Measurements from ENCODE around the gene NFATC2.

The NFATC2 gene

DNA sequence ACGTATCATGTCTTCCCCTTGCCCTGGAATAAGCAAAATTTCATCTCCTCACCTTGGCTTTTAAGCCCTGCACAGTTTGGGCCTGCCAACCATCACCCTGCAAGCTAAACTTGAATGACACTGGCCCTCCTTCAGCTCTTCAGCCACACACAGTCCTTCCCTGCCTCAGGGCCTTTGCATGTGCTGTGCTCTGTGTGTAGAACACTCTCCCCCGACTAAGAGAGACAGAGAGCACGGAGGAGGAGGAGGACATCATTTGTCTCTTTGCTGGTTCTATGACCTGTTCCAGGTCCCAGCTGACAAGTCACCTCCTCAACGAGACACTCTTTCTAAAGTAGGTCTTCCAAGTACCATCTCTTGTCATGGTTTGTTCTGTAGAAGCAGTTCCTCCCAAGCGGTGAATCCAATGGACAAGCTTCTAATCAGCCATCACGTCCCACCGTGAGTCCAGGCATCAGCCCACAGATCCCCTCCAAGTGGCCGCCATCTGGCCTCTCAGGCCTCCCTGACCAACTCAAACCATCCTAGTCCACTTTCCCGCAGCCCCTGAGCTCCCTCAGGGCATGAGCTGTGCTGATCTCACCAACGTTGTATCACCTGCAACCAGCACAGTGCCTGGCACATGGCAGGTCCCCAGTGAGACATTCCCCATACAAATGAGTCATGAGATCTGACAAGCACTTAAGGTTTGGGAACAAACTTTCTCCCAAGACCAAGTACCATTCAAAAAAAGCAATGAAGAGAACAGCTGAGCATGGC lies 30.5 kb downstream of the NFATC2 start:
- H3K4me1 ChIP-seq, result peaks cover 6 to 29% (median 15%) of the 10 kb centered on the region in 10 experiments; a peak in 18 of 20 replicates
- peaks cover 0 to 8% (median 0%) of the 10 kb centered on the region in 11 experiments; a peak in 2 of 22 replicates for H4K20me1 ChIP-seq
- no peaks in the 10 kb centered on the region for H3K27me3 ChIP-seq
- no peak overlapping the region for H3K27ac ChIP-seq
- H3K36me3 ChIP-seq, result peaks cover 16 to 76% (median 36%) of the 10 kb centered on the region in 11 experiments; a peak in 18 of 22 replicates
- no peak overlapping the region for H3K9ac ChIP-seq
- no peak overlapping the region for H3K4me2 ChIP-seq
- no peak overlapping the region for H3K4me3 ChIP-seq
- TF ChIP-seq Cebpa-rat (IDR thresholded peaks at IDR 0.05), result no peak
- no peaks in the 10 kb centered on the region for H3K9me3 ChIP-seq (replicated peaks in 1 of 11)

DNA sequence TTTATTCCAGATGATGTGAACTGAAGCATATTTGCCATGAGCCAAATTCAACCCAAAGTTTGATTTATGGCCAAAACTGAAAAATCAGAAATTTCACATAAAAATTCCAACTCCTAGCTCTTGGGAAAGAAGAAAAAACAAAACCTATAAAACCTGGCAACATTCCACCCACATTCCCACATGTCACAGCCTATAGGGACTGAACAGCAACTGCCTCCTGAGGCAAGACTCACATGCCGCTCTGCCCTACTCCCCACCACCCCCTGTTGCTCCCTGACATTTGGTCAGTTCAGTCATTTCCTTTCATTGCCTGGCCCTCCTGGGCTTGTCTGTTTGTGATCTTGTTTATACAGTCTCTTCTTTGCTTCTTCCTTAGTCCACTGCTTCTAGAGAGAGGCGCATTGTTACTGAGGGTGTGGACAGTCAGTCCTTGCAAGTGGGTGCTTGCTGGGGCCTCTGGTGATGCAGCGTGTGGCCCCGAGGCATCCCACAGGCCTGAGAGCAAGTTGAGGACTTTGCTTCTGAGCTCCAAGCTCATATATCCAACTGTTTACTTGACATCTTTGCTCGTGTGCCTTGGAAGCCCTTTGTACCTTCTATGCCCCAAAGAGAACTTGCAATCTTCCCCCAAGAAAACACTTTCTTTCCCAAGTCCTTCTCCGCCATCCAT lies 31.4 kb downstream of the NFATC2 start:
- no peak overlapping the region for H3K4me3 ChIP-seq
- no peak overlapping the region for H3K4me2 ChIP-seq
- no peak overlapping the region for H3K9ac ChIP-seq
- H3K4me1 ChIP-seq, result peaks cover 6 to 29% (median 16%) of the 10 kb centered on the region in 10 experiments; a peak in 18 of 20 replicates
- H3K36me3 ChIP-seq, result peaks cover 7 to 74% (median 26%) of the 10 kb centered on the region in 11 experiments; a peak in 18 of 22 replicates
- no peaks in the 10 kb centered on the region for H3K27me3 ChIP-seq
- peaks cover 0 to 8% (median 0%) of the 10 kb centered on the region in 11 experiments; a peak in 2 of 22 replicates for H4K20me1 ChIP-seq
- no peaks in the 10 kb centered on the region for H3K9me3 ChIP-seq (replicated peaks in 1 of 11)
- no peak overlapping the region for H3K27ac ChIP-seq
- no peak for TF ChIP-seq Cebpa-rat (IDR thresholded peaks at IDR 0.05)

DNA sequence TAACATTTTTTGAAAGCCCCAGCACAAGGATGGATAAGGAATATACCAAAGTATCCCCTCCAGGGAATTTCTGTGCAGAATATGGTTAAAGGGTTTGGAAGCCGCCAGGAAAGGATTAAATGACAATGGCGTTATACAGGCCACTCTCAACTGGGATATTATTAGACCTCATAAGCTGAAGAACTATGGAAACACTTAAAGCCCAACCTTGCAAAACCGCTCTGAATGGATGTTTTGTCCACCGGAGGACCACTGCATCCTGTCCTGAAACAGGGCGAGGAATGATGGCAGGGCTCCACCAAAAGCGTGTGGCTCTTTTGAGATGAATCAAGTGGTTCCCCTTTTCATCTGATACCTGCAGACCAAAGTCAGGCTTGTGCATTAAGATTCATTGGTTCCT lies 32.4 kb downstream of the NFATC2 start:
- peaks cover 6 to 29% (median 16%) of the 10 kb centered on the region in 10 experiments; a peak in 19 of 20 replicates for H3K4me1 ChIP-seq
- no peak overlapping the region for H3K9ac ChIP-seq
- no peak overlapping the region for H3K27ac ChIP-seq
- H3K4me2 ChIP-seq, result no peak overlapping the region
- H3K36me3 ChIP-seq, result peaks cover 2 to 77% (median 21%) of the 10 kb centered on the region in 11 experiments; a peak in 18 of 22 replicates
- no peak for TF ChIP-seq Cebpa-rat (IDR thresholded peaks at IDR 0.05)
- no peak overlapping the region for H3K4me3 ChIP-seq
- H4K20me1 ChIP-seq, result peaks cover 0 to 8% (median 0%) of the 10 kb centered on the region in 11 experiments; a peak in 2 of 22 replicates
- no peaks in the 10 kb centered on the region for H3K9me3 ChIP-seq (replicated peaks in 1 of 11)
- H3K27me3 ChIP-seq, result no peaks in the 10 kb centered on the region

DNA sequence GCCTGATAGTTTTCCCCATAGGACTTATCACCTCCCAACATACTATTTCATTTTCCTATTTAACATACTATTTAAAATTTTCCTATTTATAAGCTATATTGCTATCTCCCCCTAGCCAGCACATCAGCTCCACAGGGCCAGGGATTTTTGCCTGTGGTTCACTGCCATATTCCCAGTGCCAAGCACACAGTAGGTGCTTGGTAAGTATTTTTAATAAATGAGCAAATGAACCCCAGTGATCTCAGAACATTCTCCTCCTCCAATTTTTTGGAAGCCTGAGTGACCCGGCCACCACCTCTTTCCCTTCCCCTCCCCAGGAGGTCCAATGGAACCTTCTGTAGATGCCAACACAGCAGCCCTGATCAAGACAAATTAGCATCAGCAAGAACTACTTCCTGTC lies 33.3 kb downstream of the NFATC2 start:
- TF ChIP-seq Cebpa-rat (IDR thresholded peaks at IDR 0.05), result no peak
- Histone ChIP-seq H3K4me1 (peaks cover 11 to 32% (median 22%) of the 10 kb centered on the region in 10 experiments), H4K20me1 (peaks cover 0 to 8% (median 0%) of the 10 kb centered on the region in 11 experiments; a peak in 2 of 22 replicates), H3K9ac (no peak overlapping the region), H3K9me3 (replicated peaks in 1 of 11) (no peaks in the 10 kb centered on the region), H3K27me3 (no peaks in the 10 kb centered on the region), H3K27ac (no peak overlapping the region), H3K4me3 (no peak overlapping the region), H3K36me3 (peaks cover 0 to 67% (median 12%) of the 10 kb centered on the region in 11 experiments; a peak in 10 of 22 replicates), H3K4me2 (peak overlapping the region in 9 of 11 experiments; percentile 4 to 46 (median 35); a peak in 8 of 22 replicates)

DNA sequence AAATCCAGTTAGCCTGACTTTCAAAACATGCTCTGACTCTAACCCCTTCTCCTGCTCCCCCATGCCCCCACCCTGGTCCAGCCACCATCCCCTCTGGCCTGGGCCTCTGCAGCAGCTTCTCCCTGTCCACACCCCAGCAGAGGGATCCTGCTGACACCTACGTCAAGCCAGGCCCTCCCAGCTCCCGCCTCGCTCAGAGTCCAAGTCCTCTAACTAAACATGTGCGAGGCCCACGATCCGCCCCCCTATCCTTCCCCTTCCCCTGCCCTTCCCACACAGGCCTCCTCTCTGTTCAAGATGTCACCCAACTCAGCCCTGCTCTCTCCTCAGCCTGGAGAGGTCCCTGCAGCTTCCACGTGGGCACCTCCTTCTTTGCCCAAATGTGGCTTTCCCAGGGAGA lies 33.7 kb downstream of the NFATC2 start:
- Histone ChIP-seq H3K27ac (no peak overlapping the region), H3K9ac (peak overlapping the region in 1 of 11 experiments; percentile 9; a peak in 1 of 22 replicates), H3K4me2 (peak overlapping the region in 9 of 11 experiments; percentile 0 to 46 (median 35); a peak in 12 of 22 replicates)

DNA sequence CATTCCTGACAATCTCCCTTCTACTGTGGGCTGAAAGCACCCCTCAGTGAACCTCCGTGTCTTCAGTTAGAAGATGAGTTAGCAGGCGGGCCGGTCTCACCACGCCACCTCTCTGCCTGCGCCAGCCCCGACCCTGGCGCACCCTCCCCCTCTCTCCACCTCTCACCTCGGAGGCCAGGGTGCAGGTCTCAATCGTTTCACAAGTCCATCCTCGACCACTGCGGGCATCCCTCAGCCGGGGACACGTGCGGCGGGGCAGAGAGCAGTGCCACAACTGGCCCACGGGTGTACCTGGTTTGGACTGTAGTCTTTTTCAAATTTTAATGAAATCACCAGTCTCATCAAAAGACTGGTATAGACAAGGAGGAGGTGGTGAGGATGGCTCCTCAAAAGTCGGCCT lies 34.4 kb downstream of the NFATC2 start:
- Histone ChIP-seq H3K9ac (no peak overlapping the region), H4K20me1 (peaks cover 0 to 1% (median 0%) of the 10 kb centered on the region in 11 experiments; a peak in 1 of 22 replicates), H3K9me3 (replicated peaks in 1 of 11) (no peaks in the 10 kb centered on the region), H3K4me3 (no peak overlapping the region), H3K36me3 (peaks cover 0 to 57% (median 4%) of the 10 kb centered on the region in 11 experiments; a peak in 7 of 22 replicates), H3K27me3 (no peaks in the 10 kb centered on the region), H3K27ac (no peak overlapping the region), H3K4me2 (peak overlapping the region in 7 of 11 experiments; percentile 0 to 46 (median 38); a peak in 5 of 22 replicates), H3K4me1 (peaks cover 11 to 32% (median 23%) of the 10 kb centered on the region in 10 experiments)
- TF ChIP-seq Cebpa-rat (IDR thresholded peaks at IDR 0.05), result no peak

More for the DNA sequence above, 33.7 kb downstream of the NFATC2 start:
- peaks cover 0 to 7% (median 0%) of the 10 kb centered on the region in 11 experiments; a peak in 2 of 22 replicates for H4K20me1 ChIP-seq
- no peak overlapping the region for H3K4me3 ChIP-seq
- peaks cover 0 to 63% (median 10%) of the 10 kb centered on the region in 11 experiments; a peak in 9 of 22 replicates for H3K36me3 ChIP-seq
- peaks cover 11 to 32% (median 23%) of the 10 kb centered on the region in 10 experiments for H3K4me1 ChIP-seq
- H3K27me3 ChIP-seq, result no peaks in the 10 kb centered on the region
- TF ChIP-seq Cebpa-rat (IDR thresholded peaks at IDR 0.05), result no peak
- no peaks in the 10 kb centered on the region for H3K9me3 ChIP-seq (replicated peaks in 1 of 11)

DNA sequence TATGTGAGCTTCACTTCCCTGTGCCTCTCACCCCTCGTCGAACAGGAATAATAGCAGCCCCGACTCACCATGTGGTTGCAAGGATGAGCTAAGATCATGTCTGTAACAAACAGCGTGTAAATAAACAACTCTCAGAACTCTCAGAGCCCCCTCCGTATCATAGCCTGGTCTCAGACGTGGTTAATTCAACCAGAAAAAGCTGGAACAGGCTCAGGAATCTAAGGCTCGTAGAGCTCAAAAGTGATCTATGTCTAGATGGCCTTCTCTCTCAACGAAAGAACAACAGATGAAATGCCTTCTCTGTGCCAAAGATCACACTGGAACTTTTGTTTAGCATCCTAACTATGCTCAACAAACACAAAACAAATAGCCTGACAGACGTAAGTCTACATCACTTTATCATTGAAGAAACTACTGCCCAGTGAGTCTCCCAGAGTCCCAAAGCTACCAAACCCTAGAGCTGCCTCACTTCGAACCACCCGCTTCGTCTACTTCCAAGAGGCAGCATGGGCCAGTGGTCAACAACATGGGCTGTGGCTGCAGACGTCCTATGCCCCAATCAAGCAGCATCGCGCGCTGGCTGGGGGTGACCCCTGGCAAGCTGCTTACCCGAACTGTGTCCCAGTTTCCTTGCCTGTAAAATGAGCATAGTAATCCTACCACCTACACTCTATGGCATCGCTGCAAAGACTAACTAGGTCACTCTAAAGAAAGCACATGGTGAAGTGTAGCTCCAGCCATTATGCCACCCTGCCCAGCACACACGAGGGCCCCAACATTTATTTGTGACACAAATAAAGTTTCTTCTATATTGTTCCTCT lies 35.1 kb downstream of the NFATC2 start:
- TF ChIP-seq Cebpa-rat (IDR thresholded peaks at IDR 0.05), result no peak

DNA sequence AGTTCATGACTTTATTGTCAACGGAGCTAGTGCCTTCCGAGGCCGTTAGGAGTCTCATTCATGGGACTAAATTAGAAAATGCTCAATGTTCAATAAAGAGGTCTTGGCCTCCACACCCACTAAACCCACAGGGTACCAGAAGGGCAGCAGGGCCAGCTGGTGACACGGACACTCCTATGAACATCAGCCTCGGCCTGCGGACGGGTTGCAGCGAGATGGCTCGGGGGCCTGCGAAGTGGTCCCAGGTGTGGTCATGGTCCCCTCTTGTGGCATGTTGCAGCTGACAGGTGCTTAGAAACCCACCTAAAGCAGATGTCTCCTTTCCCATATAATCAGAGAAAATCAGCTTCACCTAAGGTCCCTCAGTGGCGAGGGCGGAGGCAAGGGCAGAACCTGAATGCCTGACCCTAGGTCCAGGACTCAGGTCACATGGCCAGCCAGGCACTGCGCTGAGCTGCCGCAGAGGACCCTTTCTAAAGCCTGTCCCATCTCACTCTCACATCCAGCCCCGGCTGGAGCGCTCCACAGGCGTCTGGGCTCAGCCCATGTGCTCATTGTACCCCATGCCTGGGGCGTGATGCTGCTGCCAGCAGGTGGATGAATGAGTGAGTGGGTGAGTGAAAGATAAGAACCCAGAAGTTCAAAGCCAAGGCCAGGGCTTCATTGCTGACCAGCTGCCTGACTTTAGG lies 35.8 kb downstream of the NFATC2 start:
- Histone ChIP-seq H4K20me1 (no peaks in the 10 kb centered on the region; a peak in 2 of 22 replicates), H3K36me3 (peaks cover 0 to 48% (median 4%) of the 10 kb centered on the region in 11 experiments; a peak in 7 of 22 replicates), H3K9me3 (replicated peaks in 1 of 11) (no peaks in the 10 kb centered on the region), H3K4me1 (peaks cover 11 to 29% (median 20%) of the 10 kb centered on the region in 10 experiments), H3K9ac (no peak overlapping the region), H3K4me3 (no peak overlapping the region), H3K27me3 (no peaks in the 10 kb centered on the region), H3K4me2 (no peak overlapping the region), H3K27ac (no peak overlapping the region; a peak in 1 of 22 replicates)
- no peak for TF ChIP-seq Cebpa-rat (IDR thresholded peaks at IDR 0.05)

More for the DNA sequence above, 35.1 kb downstream of the NFATC2 start:
- no peak overlapping the region for H3K4me3 ChIP-seq
- peaks cover 11 to 28% (median 21%) of the 10 kb centered on the region in 10 experiments for H3K4me1 ChIP-seq
- H3K27me3 ChIP-seq, result no peaks in the 10 kb centered on the region
- no peak overlapping the region for H3K9ac ChIP-seq
- H3K36me3 ChIP-seq, result peaks cover 0 to 55% (median 4%) of the 10 kb centered on the region in 11 experiments; a peak in 7 of 22 replicates
- H3K4me2 ChIP-seq, result no peak overlapping the region
- no peak overlapping the region; a peak in 1 of 22 replicates for H3K27ac ChIP-seq
- no peaks in the 10 kb centered on the region for H3K9me3 ChIP-seq (replicated peaks in 1 of 11)
- H4K20me1 ChIP-seq, result no peaks in the 10 kb centered on the region; a peak in 2 of 22 replicates
